Nucleus accumbens (tissue), 56 donors: ENCODE measurements around the gene CCDC183.
"Not testable (repeated sequence)": the region's sequence is repeated elsewhere in the genome, so short reads cannot be mapped to it uniquely, and the experiment has no call there.

Experiments
- DNase-seq, 56 donors: peaks; one replicate each; lab custom pipeline; 2025; lab: John Stamatoyannopoulos, UW

Gene CCDC183

GRCh38 chr9:136798708-136799078, 2.6 kb downstream of the CCDC183 start:
- no peak for DNase-seq

DNA sequence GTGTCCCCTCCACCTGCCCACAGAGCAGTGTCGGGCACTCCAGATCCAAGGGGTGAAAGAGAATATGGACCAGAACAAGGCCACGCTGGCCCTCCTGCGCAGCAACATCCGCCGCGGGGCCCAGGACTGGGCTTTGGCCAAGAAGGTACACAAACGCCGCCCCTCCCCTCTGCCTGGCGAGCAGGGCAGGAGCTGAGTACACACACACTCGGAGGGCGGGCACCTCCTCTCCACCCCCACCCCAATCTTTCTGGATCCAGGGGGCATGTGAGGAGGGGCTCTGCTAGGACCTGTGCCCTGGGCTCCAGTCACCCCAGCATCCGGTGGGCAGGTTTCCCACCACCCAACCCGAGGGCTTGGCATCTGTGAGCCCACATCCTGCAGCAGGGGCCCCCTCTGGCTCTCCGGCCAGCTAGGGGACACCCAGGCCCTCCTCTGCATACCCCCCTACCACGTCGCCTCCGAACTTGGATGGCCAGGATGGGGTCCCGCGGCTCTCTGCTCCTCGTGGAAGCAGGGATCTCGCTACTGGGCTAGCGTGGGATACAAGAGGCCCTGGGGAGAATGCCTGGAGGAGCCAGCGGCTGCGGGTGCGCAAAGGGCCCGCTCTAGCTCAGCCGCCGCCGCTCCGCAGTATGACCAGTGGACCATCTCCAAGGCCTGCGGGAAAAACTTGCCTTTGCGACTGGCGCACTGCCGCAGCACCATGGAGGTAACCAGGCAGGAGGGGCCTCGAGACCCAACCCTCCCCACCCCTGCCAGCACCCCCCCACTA, 3.1 kb downstream of the CCDC183 start:
- DNase-seq: no peak

GRCh38 chr9:136799854-136800657, 3.9 kb downstream of the CCDC183 start:
- peak in 47 of 56 donors; percentile 14 to 92 (median 70) for DNase-seq

DNA sequence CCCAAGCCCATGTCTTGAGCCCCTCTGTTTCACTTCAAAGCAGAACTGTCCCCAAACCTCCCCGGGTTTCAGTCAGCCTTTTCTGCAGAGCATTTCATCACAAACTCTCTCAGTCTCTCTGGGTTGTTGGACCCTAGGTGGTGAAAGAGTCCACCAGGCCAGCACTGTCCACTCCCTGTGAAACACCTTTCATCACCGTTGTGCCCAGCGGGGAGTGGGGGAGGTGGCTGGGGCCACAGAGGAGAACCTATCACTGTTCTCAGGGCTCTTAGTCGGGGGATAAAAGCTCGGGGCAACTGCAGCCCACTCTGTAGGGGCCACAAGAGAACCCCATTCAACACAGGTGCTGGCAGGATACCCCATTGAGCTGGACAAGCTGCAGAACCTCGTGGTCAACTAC, 6.2 kb downstream of the CCDC183 start:
- no peak for DNase-seq

GRCh38 chr9:136803009-136803550, 6.9 kb downstream of the CCDC183 start:
- DNase-seq: not testable (repeated sequence)

DNA sequence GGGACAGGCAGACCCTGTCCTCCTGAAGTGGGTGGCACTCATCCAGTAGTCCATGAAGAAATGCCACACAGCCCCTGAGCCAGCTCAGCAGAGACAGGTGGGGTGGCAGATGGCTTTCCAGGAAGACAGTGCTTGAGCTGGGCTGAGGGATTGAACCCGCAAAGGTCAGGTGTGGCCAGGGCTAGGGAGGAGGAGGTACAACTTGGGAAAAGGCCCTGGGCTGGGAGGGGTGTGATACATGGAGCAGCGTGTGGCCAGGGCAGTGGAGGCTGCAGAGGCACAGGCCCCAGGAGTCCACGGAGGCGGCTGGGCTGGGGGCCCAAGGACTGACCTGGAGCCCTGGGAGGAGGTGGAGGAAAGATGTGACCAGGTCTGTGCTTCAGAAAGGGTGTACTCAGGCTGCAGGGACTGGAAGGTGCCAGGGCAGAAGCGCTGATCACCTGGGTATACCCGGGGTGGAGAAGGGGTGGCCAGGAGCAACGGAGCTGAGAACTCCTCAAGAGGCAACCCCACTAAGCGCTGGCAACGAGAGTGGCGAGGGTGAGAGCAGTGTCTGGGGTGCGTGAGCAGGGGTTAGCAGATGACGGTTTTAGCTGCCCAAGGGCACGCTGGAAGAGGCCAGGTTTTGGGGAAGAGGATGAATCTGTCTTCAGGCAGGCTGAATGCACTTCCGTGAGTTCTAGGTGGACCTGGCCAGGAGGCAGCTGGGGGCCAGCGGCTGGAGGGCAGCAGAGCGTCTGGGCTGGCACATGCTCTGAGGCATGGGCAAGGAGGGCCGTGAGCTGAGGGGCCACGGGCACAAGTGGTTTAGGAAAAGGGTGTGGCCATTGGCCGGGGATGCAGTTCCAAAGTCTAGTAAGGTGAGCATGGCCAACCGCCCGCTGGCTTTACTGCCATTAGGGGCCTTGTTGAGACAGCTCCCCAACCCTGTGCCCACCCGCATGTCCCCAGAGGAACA, 7.7 kb downstream of the CCDC183 start:
- DNase-seq: no peak

- DNase-seq: no peak
Measured at GRCh38 chr9:136804509-136805206, 8.5 kb downstream of the CCDC183 start.

DNA sequence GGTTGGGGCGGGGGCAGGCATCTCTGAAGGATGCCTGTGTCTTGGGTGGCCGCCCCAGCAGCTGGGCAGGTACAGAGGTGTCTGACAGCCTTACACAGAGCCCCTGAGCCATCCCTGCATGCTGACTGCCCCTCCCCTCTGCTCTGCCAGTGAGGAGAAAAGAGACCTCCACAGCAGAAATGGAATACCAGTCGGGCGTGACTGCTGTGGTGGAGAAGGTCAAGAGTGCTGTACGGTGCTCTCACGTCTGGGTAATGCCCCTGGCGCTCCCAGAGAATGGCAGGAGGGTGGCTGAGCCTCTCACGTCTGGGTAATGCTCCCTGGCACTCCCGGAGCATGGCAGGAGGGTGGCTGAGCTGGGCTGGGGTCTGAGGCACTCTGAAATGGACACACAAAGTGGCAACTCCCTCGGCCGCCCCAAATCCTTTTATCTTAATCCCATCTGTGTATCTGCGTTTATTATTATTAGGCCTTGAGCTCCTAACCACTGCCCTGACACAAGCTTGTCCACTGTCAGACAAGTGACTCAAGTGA, 9.1 kb downstream of the CCDC183 start:
- no peak for DNase-seq

- DNase-seq: no peak
Measured at GRCh38 chr9:136806067-136806466, 9.9 kb downstream of the CCDC183 start.

- no peak for DNase-seq
Measured at GRCh38 chr9:136806631-136807201, 10.6 kb downstream of the CCDC183 start.

DNA sequence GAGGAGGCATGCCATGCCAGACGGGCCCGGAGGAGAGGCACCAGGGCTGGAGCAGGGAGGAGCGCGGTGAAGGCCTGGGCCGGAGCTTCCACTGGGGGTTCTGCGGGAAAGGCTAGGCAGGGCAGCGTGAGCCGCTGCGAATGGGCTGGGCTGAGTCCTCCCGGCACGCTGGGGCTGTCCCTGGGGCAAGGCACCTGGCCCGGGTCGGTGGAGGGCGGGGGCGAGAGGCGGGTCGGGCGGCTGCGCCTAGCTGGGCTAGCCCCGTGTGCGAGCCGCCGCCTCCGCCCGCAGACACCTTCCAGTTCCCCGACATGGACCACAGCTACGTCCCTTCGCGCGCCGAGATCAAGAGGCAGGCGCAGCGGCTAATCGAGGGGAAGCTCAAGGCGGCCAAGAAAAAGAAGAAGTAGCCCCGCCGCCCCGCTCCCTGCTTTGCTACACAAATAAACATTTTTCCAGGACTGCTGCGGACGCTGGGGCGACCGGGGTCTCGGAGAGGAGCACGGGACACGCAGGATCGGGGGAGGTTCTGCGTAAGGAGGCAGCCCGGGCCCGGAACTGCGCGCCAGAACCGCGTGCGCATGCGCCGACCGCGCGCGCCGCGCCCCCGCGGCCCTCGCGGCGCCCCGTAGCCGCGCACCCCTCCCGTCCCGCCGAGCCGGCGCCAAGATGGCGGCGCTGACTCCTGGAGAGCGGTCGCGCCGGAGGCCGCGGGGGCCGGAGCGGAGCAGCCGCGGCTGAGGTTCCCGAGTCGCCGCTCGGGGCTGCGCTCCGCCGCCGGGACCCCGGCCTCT, 11.3 kb downstream of the CCDC183 start, which contains the start of gene RABL6:
Gene RABL6, plus strand, starts transcription at position 668 of the 794 bp plus-strand sequence. CDS start 249 bp downstream, outside the sequence.
- peak in 49 of 56 donors; percentile 31 to 80 (median 65) for DNase-seq

GRCh38 chr9:136808075-136808805, 12.1 kb downstream of the CCDC183 start:
- DNase-seq: peak in 22 of 56 donors; percentile 21 to 76 (median 56)

- no peak for DNase-seq
Measured at GRCh38 chr9:136808806-136809158, 12.6 kb downstream of the CCDC183 start.

GRCh38 chr9:136814725-136815421, 18.7 kb downstream of the CCDC183 start:
- no peak for DNase-seq

- DNase-seq: no peak
Measured at GRCh38 chr9:136815422-136815782, 19.3 kb downstream of the CCDC183 start.

- DNase-seq: peak in 1 of 56 donors; percentile 21
Measured at GRCh38 chr9:136820971-136821825, 25.1 kb downstream of the CCDC183 start.
